ENCODE data around the gene ZNF814. TPM values are rescaled to one million over a fixed set of nuclear protein-coding genes. Genes with fewer than 3 reads are reported as not detected.
"Not testable (repeated sequence)": the region's sequence is repeated elsewhere in the genome, so short reads cannot be mapped to it uniquely, and the experiment has no call there.

ZNF814 gene
- total and polyA plus RNA-seq, 9 donors = 10.8 to 29.7 (median 19.3) TPM

- no peak for DNase-seq
- Histone ChIP-seq H3K9me3 (replicated peaks; ENCODE audit: control insufficient read depth, low read depth, low read length) (peaks cover 1% of the 10 kb centered on the region), H3K4me3 (ENCODE audit: low read length) (no peak overlapping the region), H3K4me1 (ENCODE audit: control insufficient read depth, insufficient read depth, low read length) (no peaks in the 10 kb centered on the region), H3K36me3 (ENCODE audit: control insufficient read depth, insufficient read depth, low read length) (peaks cover 11% of the 10 kb centered on the region), H3K27ac (ENCODE audit: low read length) (no peak overlapping the region), H3K27me3 (ENCODE audit: control insufficient read depth, insufficient read depth, low read length) (no peaks in the 10 kb centered on the region)
- WGBS (ENCODE audit: insufficient coverage) = 79% methylated on average over 5 of the region's 7 CpGs
Measured at GRCh38 chr19:57903618-57904184, 14.9 kb upstream of the ZNF814 start.

- DNase-seq = no peak
- 42% methylated on average over 2 of the region's 5 CpGs for WGBS (ENCODE audit: insufficient coverage)
- Histone ChIP-seq H3K9me3 (replicated peaks; ENCODE audit: control insufficient read depth, low read depth, low read length) (no peaks in the 10 kb centered on the region), H3K27ac (ENCODE audit: low read length) (no peak overlapping the region), H3K4me3 (ENCODE audit: low read length) (no peak overlapping the region), H3K27me3 (ENCODE audit: control insufficient read depth, insufficient read depth, low read length) (no peaks in the 10 kb centered on the region), H3K36me3 (ENCODE audit: control insufficient read depth, insufficient read depth, low read length) (no peaks in the 10 kb centered on the region), H3K4me1 (ENCODE audit: control insufficient read depth, insufficient read depth, low read length) (no peaks in the 10 kb centered on the region)
Measured at GRCh38 chr19:57900311-57900710, 11.5 kb upstream of the ZNF814 start.

GRCh38 chr19:57890706-57891105, 1.9 kb upstream of the ZNF814 start:
- H3K27me3 ChIP-seq (ENCODE audit: control insufficient read depth, insufficient read depth, low read length); DNase-seq; H3K9me3 ChIP-seq (replicated peaks; ENCODE audit: control insufficient read depth, low read depth, low read length); H3K4me1 ChIP-seq (ENCODE audit: control insufficient read depth, insufficient read depth, low read length); H3K27ac ChIP-seq (ENCODE audit: low read length); H3K36me3 ChIP-seq (ENCODE audit: control insufficient read depth, insufficient read depth, low read length); H3K4me3 ChIP-seq (ENCODE audit: low read length): not testable (repeated sequence)
- 20% methylated on average over 1 of the region's 3 CpGs for WGBS (ENCODE audit: insufficient coverage)

- Histone ChIP-seq H3K27ac (ENCODE audit: low read length) (peak overlapping the region; percentile 77), H3K9me3 (replicated peaks; ENCODE audit: control insufficient read depth, low read depth, low read length) (peaks cover 14% of the 10 kb centered on the region), H3K36me3 (ENCODE audit: control insufficient read depth, insufficient read depth, low read length) (peaks cover 13% of the 10 kb centered on the region), H3K4me1 (ENCODE audit: control insufficient read depth, insufficient read depth, low read length) (peaks cover 2% of the 10 kb centered on the region), H3K4me3 (ENCODE audit: low read length) (peak overlapping the region; percentile 71), H3K27me3 (ENCODE audit: control insufficient read depth, insufficient read depth, low read length) (no peaks in the 10 kb centered on the region)
- WGBS (ENCODE audit: insufficient coverage) = 0% methylated on average over 4 of the region's 8 CpGs
- DNase-seq = no peak
Measured at GRCh38 chr19:57888107-57888559, 704 bp downstream of the ZNF814 start.

GRCh38 chr19:57887195-57887941, 1.5 kb downstream of the ZNF814 start:
- Histone ChIP-seq H3K36me3 (ENCODE audit: control insufficient read depth, insufficient read depth, low read length) (peaks cover 13% of the 10 kb centered on the region), H3K27me3 (ENCODE audit: control insufficient read depth, insufficient read depth, low read length) (no peaks in the 10 kb centered on the region), H3K9me3 (replicated peaks; ENCODE audit: control insufficient read depth, low read depth, low read length) (peaks cover 14% of the 10 kb centered on the region), H3K27ac (ENCODE audit: low read length) (no peak overlapping the region), H3K4me3 (ENCODE audit: low read length) (peak overlapping the region; percentile 71), H3K4me1 (ENCODE audit: control insufficient read depth, insufficient read depth, low read length) (peaks cover 2% of the 10 kb centered on the region)
- WGBS (ENCODE audit: insufficient coverage) = 33% methylated on average over 2 of the region's 6 CpGs
- DNase-seq = no peak

GRCh38 chr19:57886046-57886445, 2.8 kb downstream of the ZNF814 start:
- no peaks in the 10 kb centered on the region for H3K27me3 ChIP-seq (ENCODE audit: control insufficient read depth, insufficient read depth, low read length)
- peaks cover 14% of the 10 kb centered on the region for H3K9me3 ChIP-seq (replicated peaks; ENCODE audit: control insufficient read depth, low read depth, low read length)
- H3K4me1 ChIP-seq (ENCODE audit: control insufficient read depth, insufficient read depth, low read length) = peaks cover 2% of the 10 kb centered on the region
- DNase-seq = no peak
- no peak overlapping the region for H3K27ac ChIP-seq (ENCODE audit: low read length)
- H3K36me3 ChIP-seq (ENCODE audit: control insufficient read depth, insufficient read depth, low read length) = peaks cover 13% of the 10 kb centered on the region
- 83% methylated on average over 2 of the region's 3 CpGs for WGBS (ENCODE audit: insufficient coverage)
- H3K4me3 ChIP-seq (ENCODE audit: low read length) = no peak overlapping the region

- Histone ChIP-seq H3K9me3 (replicated peaks; ENCODE audit: control insufficient read depth, low read depth, low read length) (peaks cover 64% of the 10 kb centered on the region), H3K36me3 (ENCODE audit: control insufficient read depth, insufficient read depth, low read length) (peaks cover 15% of the 10 kb centered on the region)
Measured at GRCh38 chr19:57873883-57874799, 14.7 kb downstream of the ZNF814 start.

GRCh38 chr19:57872450-57872849, 16.4 kb downstream of the ZNF814 start:
- Histone ChIP-seq H3K9me3 (replicated peaks; ENCODE audit: control insufficient read depth, low read depth, low read length) (peaks cover 75% of the 10 kb centered on the region), H3K27me3 (ENCODE audit: control insufficient read depth, insufficient read depth, low read length) (no peaks in the 10 kb centered on the region), H3K27ac (ENCODE audit: low read length) (no peak overlapping the region), H3K4me3 (ENCODE audit: low read length) (no peak overlapping the region), H3K4me1 (ENCODE audit: control insufficient read depth, insufficient read depth, low read length) (no peaks in the 10 kb centered on the region), H3K36me3 (ENCODE audit: control insufficient read depth, insufficient read depth, low read length) (peaks cover 24% of the 10 kb centered on the region)
- no peak for DNase-seq

More at GRCh38 chr19:57873883-57874799, 14.7 kb downstream of the ZNF814 start:
- not testable (repeated sequence) for DNase-seq; H3K4me3 ChIP-seq (ENCODE audit: low read length); H3K27ac ChIP-seq (ENCODE audit: low read length); H3K27me3 ChIP-seq (ENCODE audit: control insufficient read depth, insufficient read depth, low read length); H3K4me1 ChIP-seq (ENCODE audit: control insufficient read depth, insufficient read depth, low read length)
- WGBS (ENCODE audit: insufficient coverage) = 91% methylated on average over 2 of the region's 8 CpGs

- H3K27ac ChIP-seq (ENCODE audit: low read length) = no peak overlapping the region
- no peak overlapping the region for H3K4me3 ChIP-seq (ENCODE audit: low read length)
- DNase-seq = no peak
- WGBS (ENCODE audit: insufficient coverage) = no CpG with 5 or more reads among the region's 2 CpGs
- peaks cover 78% of the 10 kb centered on the region for H3K9me3 ChIP-seq (replicated peaks; ENCODE audit: control insufficient read depth, low read depth, low read length)
- no peaks in the 10 kb centered on the region for H3K27me3 ChIP-seq (ENCODE audit: control insufficient read depth, insufficient read depth, low read length)
- no peaks in the 10 kb centered on the region for H3K4me1 ChIP-seq (ENCODE audit: control insufficient read depth, insufficient read depth, low read length)
- H3K36me3 ChIP-seq (ENCODE audit: control insufficient read depth, insufficient read depth, low read length) = peaks cover 32% of the 10 kb centered on the region
Measured at GRCh38 chr19:57870225-57870624, 18.6 kb downstream of the ZNF814 start.

- H3K27me3 ChIP-seq (ENCODE audit: control insufficient read depth, insufficient read depth, low read length); H3K27ac ChIP-seq (ENCODE audit: low read length); H3K4me1 ChIP-seq (ENCODE audit: control insufficient read depth, insufficient read depth, low read length); H3K4me3 ChIP-seq (ENCODE audit: low read length); DNase-seq: not testable (repeated sequence)
- H3K9me3 ChIP-seq (replicated peaks; ENCODE audit: control insufficient read depth, low read depth, low read length) = peaks cover 77% of the 10 kb centered on the region
- no CpG with 5 or more reads among the region's 6 CpGs for WGBS (ENCODE audit: insufficient coverage)
- H3K36me3 ChIP-seq (ENCODE audit: control insufficient read depth, insufficient read depth, low read length) = peaks cover 33% of the 10 kb centered on the region
Measured at GRCh38 chr19:57869655-57870054, 19.2 kb downstream of the ZNF814 start.

Data from muscle of leg (tissue), 11 donors.